ENCODE measurements around the gene DET1. TPM values are rescaled to one million over a fixed set of nuclear protein-coding genes. Genes with fewer than 3 reads are reported as not detected.

The DET1 gene
- total and polyA plus RNA-seq, 2 of the 13 experiments (the other 11 are each of a cell fraction or from before 2014, with no cell fraction given): 2.2 to 4.2 TPM

- peak; percentile 89; the same call in 1 of the 2 replicates for TF ChIP-seq HMG20A (CRISPR knock-in tag; IDR thresholded peaks at IDR 0.05; ENCODE audit: borderline replicate concordance)
- TF ChIP-seq MBD4 (IDR thresholded peaks at IDR 0.05; ENCODE audit: borderline replicate concordance, low read length): 0 out of 2 replicates have a peak, but pooled peaks have one; percentile 68
- no peak for TF ChIP-seq KDM4B (CRISPR knock-in tag; IDR thresholded peaks at IDR 0.05)
- no peak for TF ChIP-seq CBX2 (IDR thresholded peaks at IDR 0.05; ENCODE audit: low read depth, low read length)
- TF ChIP-seq CBX2 (CRISPR knock-in tag; IDR thresholded peaks at IDR 0.05; ENCODE audit: low read depth): 0 out of 2 replicates have a peak, but pooled peaks have one; percentile 54
- no peak for TF ChIP-seq HHEX (CRISPR knock-in tag; IDR thresholded peaks at IDR 0.05)
- TF ChIP-seq ZFP36L1 (CRISPR knock-in tag; IDR thresholded peaks at IDR 0.05): peak; percentile 8; the same call in 1 of the 2 replicates
- peak; percentile 53; the same call in 1 of the 2 replicates for TF ChIP-seq ERF (CRISPR knock-in tag; IDR thresholded peaks at IDR 0.05)
- TF ChIP-seq ARHGAP35 (CRISPR knock-in tag; IDR thresholded peaks at IDR 0.05; ENCODE audit: borderline replicate concordance): no peak
- no peak for TF ChIP-seq CREB3 (CRISPR knock-in tag; IDR thresholded peaks at IDR 0.05)
- TF ChIP-seq YEATS4 (CRISPR knock-in tag; IDR thresholded peaks at IDR 0.05; ENCODE audit: borderline replicate concordance): peak; percentile 52; the same call in 1 of the 2 replicates
- no peak for TF ChIP-seq ZNF337 (CRISPR knock-in tag; IDR thresholded peaks at IDR 0.05; ENCODE audit: borderline replicate concordance, low read depth)
- TF ChIP-seq RCOR2 (CRISPR knock-in tag; IDR thresholded peaks at IDR 0.05): peak; percentile 60; the same call in 1 of the 2 replicates
- TF ChIP-seq NKX3-1 (CRISPR knock-in tag; IDR thresholded peaks at IDR 0.05): no peak; the same call in 1 of the 2 replicates
- no peak for TF ChIP-seq GLI4 (CRISPR knock-in tag; IDR thresholded peaks at IDR 0.05; ENCODE audit: borderline replicate concordance)
- TF ChIP-seq MAZ (IDR thresholded peaks at IDR 0.05; ENCODE audit: borderline replicate concordance, low read depth, low read length): peak; percentile 48; the same call in 1 of the 2 replicates
- no peak for TF ChIP-seq MAZ (CRISPR knock-in tag; IDR thresholded peaks at IDR 0.05; ENCODE audit: low read depth)
- no peak for TF ChIP-seq ZNF530 (CRISPR knock-in tag; IDR thresholded peaks at IDR 0.05; ENCODE audit: low read depth)
- TF ChIP-seq REST (IDR thresholded peaks at IDR 0.05; ENCODE audit: borderline replicate concordance in 1 of 2, low read depth in 1 of 2, low read length in 2 of 2): peak in 1 of 2 experiments; percentile 17; a peak in 1 of 4 replicates
- no peak for TF ChIP-seq SNAI1 (CRISPR knock-in tag; IDR thresholded peaks at IDR 0.05; ENCODE audit: borderline replicate concordance)
- TF ChIP-seq TFDP1 (CRISPR knock-in tag; IDR thresholded peaks at IDR 0.05; ENCODE audit: borderline replicate concordance): peak; percentile 96
- TF ChIP-seq MAX (IDR thresholded peaks at IDR 0.05): peak; percentile 82
- TF ChIP-seq CBX1 (IDR thresholded peaks at IDR 0.05; ENCODE audit: low read depth): no peak
- no peak for TF ChIP-seq CHD4 (IDR thresholded peaks at IDR 0.05; ENCODE audit: borderline replicate concordance, low read length)
- TF ChIP-seq TBL1XR1 (IDR thresholded peaks at IDR 0.05; ENCODE audit: borderline replicate concordance, low read length, partially characterized antibody): peak; percentile 59
Measured at GRCh38 chr15:88465633-88466224, 80.8 kb downstream of the DET1 start (continued).
